ENCODE data around the gene TMEM45A.
"Not testable (repeated sequence)": the region's sequence is repeated elsewhere in the genome, so short reads cannot be mapped to it uniquely, and the experiment has no call there.

DNA sequence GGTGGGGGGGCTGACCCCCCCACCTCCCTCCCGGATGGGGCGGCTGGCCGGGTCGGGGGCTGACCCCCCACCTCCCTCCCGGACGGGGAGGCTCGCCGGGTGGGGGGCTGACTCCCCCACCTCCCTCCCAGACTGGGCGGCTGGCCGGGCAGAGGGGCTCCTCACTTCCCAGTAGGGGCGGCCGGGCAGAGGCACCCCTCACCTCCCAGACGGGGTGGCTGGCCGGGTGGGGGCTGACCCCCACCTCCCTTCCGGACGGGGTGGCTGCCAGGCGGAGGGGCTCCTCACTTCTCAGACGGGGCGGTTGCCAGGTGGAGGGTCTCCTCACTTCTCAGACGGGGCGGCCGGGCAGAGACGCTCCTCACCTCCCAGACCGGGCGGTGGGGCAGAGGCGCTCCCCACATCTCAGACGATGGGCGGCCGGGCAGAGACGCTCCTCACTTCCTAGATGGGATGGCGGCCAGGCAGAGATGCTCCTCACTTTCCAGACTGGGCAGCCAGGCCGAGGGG, 14.5 kb upstream of the TMEM45A start:
- TF ChIP-seq ARNTL (CRISPR knock-in tag; IDR thresholded peaks at IDR 0.05; ENCODE audit: borderline replicate concordance, low read depth); ZFP3 (CRISPR knock-in tag; IDR thresholded peaks at IDR 0.05); GLIS3 (CRISPR knock-in tag; IDR thresholded peaks at IDR 0.05): not testable (repeated sequence)
- TF ChIP-seq, protein P1, sequence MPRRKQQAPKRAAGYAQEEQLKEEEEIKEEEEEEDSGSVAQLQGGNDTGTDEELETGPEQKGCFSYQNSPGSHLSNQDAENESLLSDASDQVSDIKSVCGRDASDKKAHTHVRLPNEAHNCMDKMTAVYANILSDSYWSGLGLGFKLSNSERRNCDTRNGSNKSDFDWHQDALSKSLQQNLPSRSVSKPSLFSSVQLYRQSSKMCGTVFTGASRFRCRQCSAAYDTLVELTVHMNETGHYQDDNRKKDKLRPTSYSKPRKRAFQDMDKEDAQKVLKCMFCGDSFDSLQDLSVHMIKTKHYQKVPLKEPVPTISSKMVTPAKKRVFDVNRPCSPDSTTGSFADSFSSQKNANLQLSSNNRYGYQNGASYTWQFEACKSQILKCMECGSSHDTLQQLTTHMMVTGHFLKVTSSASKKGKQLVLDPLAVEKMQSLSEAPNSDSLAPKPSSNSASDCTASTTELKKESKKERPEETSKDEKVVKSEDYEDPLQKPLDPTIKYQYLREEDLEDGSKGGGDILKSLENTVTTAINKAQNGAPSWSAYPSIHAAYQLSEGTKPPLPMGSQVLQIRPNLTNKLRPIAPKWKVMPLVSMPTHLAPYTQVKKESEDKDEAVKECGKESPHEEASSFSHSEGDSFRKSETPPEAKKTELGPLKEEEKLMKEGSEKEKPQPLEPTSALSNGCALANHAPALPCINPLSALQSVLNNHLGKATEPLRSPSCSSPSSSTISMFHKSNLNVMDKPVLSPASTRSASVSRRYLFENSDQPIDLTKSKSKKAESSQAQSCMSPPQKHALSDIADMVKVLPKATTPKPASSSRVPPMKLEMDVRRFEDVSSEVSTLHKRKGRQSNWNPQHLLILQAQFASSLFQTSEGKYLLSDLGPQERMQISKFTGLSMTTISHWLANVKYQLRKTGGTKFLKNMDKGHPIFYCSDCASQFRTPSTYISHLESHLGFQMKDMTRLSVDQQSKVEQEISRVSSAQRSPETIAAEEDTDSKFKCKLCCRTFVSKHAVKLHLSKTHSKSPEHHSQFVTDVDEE (CRISPR knock-in tag; IDR thresholded peaks at IDR 0.05), result not testable (repeated sequence)
- TF ChIP-seq, protein P2, sequence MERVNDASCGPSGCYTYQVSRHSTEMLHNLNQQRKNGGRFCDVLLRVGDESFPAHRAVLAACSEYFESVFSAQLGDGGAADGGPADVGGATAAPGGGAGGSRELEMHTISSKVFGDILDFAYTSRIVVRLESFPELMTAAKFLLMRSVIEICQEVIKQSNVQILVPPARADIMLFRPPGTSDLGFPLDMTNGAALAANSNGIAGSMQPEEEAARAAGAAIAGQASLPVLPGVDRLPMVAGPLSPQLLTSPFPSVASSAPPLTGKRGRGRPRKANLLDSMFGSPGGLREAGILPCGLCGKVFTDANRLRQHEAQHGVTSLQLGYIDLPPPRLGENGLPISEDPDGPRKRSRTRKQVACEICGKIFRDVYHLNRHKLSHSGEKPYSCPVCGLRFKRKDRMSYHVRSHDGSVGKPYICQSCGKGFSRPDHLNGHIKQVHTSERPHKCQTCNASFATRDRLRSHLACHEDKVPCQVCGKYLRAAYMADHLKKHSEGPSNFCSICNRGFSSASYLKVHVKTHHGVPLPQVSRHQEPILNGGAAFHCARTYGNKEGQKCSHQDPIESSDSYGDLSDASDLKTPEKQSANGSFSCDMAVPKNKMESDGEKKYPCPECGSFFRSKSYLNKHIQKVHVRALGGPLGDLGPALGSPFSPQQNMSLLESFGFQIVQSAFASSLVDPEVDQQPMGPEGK (CRISPR knock-in tag; IDR thresholded peaks at IDR 0.05; ENCODE audit: borderline replicate concordance), result not testable (repeated sequence)

Data from SK-N-SH treated with all-trans-retinoic acid at 6 μM for 48 hours (cell line).